ENCODE measurements around the gene DAD1. TPM values are rescaled to one million over a fixed set of nuclear protein-coding genes. Genes with fewer than 3 reads are reported as not detected.

DAD1 gene
- total and polyA plus RNA-seq, 2 experiments from 2014 or later: 369 to 653 TPM

GRCh38 chr14:22532345-22533056, 56.5 kb downstream of the DAD1 start:
- WGBS, 2 experiments (ENCODE audit: low coverage in 1 of 2, low lambda C conversion rate in 2 of 2, missing lambda C conversion rate in 2 of 2): 33 to 35% methylated on average over 3 of the region's 3 CpGs
- no peak for TF ChIP-seq EZH2 (IDR thresholded peaks at IDR 0.05; ENCODE audit: insufficient read depth, poor library complexity, severe bottlenecking)
- no peak for TF ChIP-seq EZH2phosphoT487 (IDR thresholded peaks at IDR 0.05; ENCODE audit: insufficient read depth, low read depth)
- peak; percentile 52 for DNase-seq
- Histone ChIP-seq H3K9ac (no peak overlapping the region), H3K9me3 (ENCODE audit: low read depth) (no peaks in the 10 kb centered on the region), H3F3A (ENCODE audit: insufficient read depth) (peaks cover 8% of the 10 kb centered on the region; the same call in 1 of the 2 replicates), H2AFZ (peak overlapping the region; percentile 60), H3K79me2 (ENCODE audit: insufficient read depth) (no peaks in the 10 kb centered on the region), H3K4me1 (ENCODE audit: insufficient read depth) (peaks cover 26% of the 10 kb centered on the region), H3K4me2 (ENCODE audit: unreplicated experiment) (peak overlapping the region; percentile 8), H3K36me3 (ENCODE audit: low read depth) (no peaks in the 10 kb centered on the region), H3K27me3 (replicated peaks; ENCODE audit: insufficient read depth) (no peaks in the 10 kb centered on the region), H4K20me1 (ENCODE audit: insufficient read depth) (no peaks in the 10 kb centered on the region), H3K4me3 (no peak overlapping the region), H3K9me2 (ENCODE audit: insufficient read depth) (no peaks in the 10 kb centered on the region), H3K27ac (peak overlapping the region; percentile 26)
- in situ Hi-C loops (cut with MboI): no loop called here

- H3K27ac ChIP-seq: no peak overlapping the region; the same call in 1 of the 2 replicates
Observed at GRCh38 chr14:22531451-22532344, 57.3 kb downstream of the DAD1 start.

DNA sequence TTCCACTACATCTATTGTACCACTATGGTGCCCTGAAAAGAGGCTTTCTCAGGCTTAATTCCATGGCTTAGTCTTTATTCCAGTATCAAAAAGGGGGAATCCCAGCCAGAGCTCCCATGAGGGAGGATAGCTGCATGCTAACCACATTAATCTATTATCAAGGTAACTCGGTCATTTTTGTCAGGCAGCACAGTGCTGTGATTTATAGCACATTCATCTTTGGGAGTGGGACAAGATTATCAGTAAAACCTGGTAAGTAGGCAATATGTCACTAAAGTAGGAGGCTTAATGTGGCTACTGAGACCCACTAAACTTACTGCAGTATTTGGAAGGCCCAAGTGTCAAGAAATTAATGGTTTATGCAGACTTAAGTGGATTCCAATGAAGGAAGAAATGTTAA, 58.9 kb downstream of the DAD1 start:
- Histone ChIP-seq H3K36me3 (ENCODE audit: low read depth) (no peaks in the 10 kb centered on the region), H3K27ac (no peak overlapping the region), H3K4me1 (ENCODE audit: insufficient read depth) (peaks cover 14% of the 10 kb centered on the region), H2AFZ (no peak overlapping the region), H3K4me3 (no peak overlapping the region), H3K79me2 (ENCODE audit: insufficient read depth) (no peaks in the 10 kb centered on the region), H4K20me1 (ENCODE audit: insufficient read depth) (no peaks in the 10 kb centered on the region), H3K9me3 (ENCODE audit: low read depth) (no peaks in the 10 kb centered on the region), H3F3A (ENCODE audit: insufficient read depth) (peaks cover 8% of the 10 kb centered on the region; the same call in 1 of the 2 replicates), H3K9me2 (ENCODE audit: insufficient read depth) (no peaks in the 10 kb centered on the region), H3K4me2 (ENCODE audit: unreplicated experiment) (no peak overlapping the region), H3K9ac (no peak overlapping the region), H3K27me3 (replicated peaks; ENCODE audit: insufficient read depth) (no peaks in the 10 kb centered on the region)
- 43 to 48% methylated on average over 1 of the region's 1 CpG for WGBS, 2 experiments (ENCODE audit: low coverage in 1 of 2, low lambda C conversion rate in 2 of 2, missing lambda C conversion rate in 2 of 2)
- TF ChIP-seq EZH2phosphoT487 (IDR thresholded peaks at IDR 0.05; ENCODE audit: insufficient read depth, low read depth) (no peak), EZH2 (IDR thresholded peaks at IDR 0.05; ENCODE audit: insufficient read depth, poor library complexity, severe bottlenecking) (no peak)
- no peak for DNase-seq
- in situ Hi-C loops (cut with MboI): no loop called here

More at GRCh38 chr14:22531451-22532344, 57.3 kb downstream of the DAD1 start:
- WGBS, 2 experiments (ENCODE audit: low coverage in 1 of 2, low lambda C conversion rate in 2 of 2, missing lambda C conversion rate in 2 of 2): 95 to 98% methylated on average over 5 of the region's 5 CpGs
- no peak overlapping the region for H3K4me3 ChIP-seq
- no peaks in the 10 kb centered on the region for H4K20me1 ChIP-seq (ENCODE audit: insufficient read depth)
- H3K27me3 ChIP-seq (replicated peaks; ENCODE audit: insufficient read depth): no peaks in the 10 kb centered on the region
- no peaks in the 10 kb centered on the region for H3K9me3 ChIP-seq (ENCODE audit: low read depth)
- no peak overlapping the region for H3K4me2 ChIP-seq (ENCODE audit: unreplicated experiment)
- peaks cover 18% of the 10 kb centered on the region for H3K4me1 ChIP-seq (ENCODE audit: insufficient read depth)
- TF ChIP-seq EZH2phosphoT487 (IDR thresholded peaks at IDR 0.05; ENCODE audit: insufficient read depth, low read depth): no peak
- no peak for TF ChIP-seq EZH2 (IDR thresholded peaks at IDR 0.05; ENCODE audit: insufficient read depth, poor library complexity, severe bottlenecking)
- no peaks in the 10 kb centered on the region for H3K36me3 ChIP-seq (ENCODE audit: low read depth)
- peaks cover 8% of the 10 kb centered on the region; the same call in 1 of the 2 replicates for H3F3A ChIP-seq (ENCODE audit: insufficient read depth)
- in situ Hi-C loops (cut with MboI): no loop called here
- H2AFZ ChIP-seq: peak overlapping the region; percentile 60; the same call in 1 of the 2 replicates
- no peaks in the 10 kb centered on the region for H3K9me2 ChIP-seq (ENCODE audit: insufficient read depth)
- H3K79me2 ChIP-seq (ENCODE audit: insufficient read depth): no peaks in the 10 kb centered on the region
- no peak overlapping the region for H3K9ac ChIP-seq
- no peak for DNase-seq

DNA sequence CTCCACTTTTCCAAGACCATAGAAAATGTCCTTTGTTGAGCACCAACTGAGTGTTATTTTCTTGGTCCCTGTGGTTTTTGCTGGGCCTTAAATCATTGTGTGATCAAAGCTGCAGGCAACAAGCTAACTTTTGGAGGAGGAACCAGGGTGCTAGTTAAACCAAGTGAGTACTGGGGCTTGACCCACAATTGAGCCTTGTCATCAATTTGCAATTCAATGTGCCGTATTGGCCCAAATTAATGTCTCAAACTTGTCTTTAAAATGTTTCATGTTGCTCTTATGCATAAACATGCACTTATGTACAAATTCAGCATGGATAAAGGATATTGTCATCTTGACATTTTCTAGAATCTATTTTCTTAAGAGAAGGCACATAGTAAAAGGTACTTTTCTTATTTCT, 62.3 kb downstream of the DAD1 start:
- Histone ChIP-seq H3F3A (ENCODE audit: insufficient read depth) (no peaks in the 10 kb centered on the region), H3K27me3 (replicated peaks; ENCODE audit: insufficient read depth) (no peaks in the 10 kb centered on the region), H2AFZ (no peak overlapping the region), H3K9ac (no peak overlapping the region), H3K9me3 (ENCODE audit: low read depth) (no peaks in the 10 kb centered on the region), H4K20me1 (ENCODE audit: insufficient read depth) (no peaks in the 10 kb centered on the region), H3K9me2 (ENCODE audit: insufficient read depth) (no peaks in the 10 kb centered on the region), H3K4me1 (ENCODE audit: insufficient read depth) (peaks cover 10% of the 10 kb centered on the region), H3K79me2 (ENCODE audit: insufficient read depth) (no peaks in the 10 kb centered on the region), H3K4me2 (ENCODE audit: unreplicated experiment) (no peak overlapping the region), H3K27ac (no peak overlapping the region), H3K36me3 (ENCODE audit: low read depth) (no peaks in the 10 kb centered on the region), H3K4me3 (no peak overlapping the region)
- TF ChIP-seq EZH2 (IDR thresholded peaks at IDR 0.05; ENCODE audit: insufficient read depth, poor library complexity, severe bottlenecking) (no peak), EZH2phosphoT487 (IDR thresholded peaks at IDR 0.05; ENCODE audit: insufficient read depth, low read depth) (no peak)
- in situ Hi-C loops (cut with MboI): no loop called here
- 60 to 77% methylated on average over 1 of the region's 1 CpG for WGBS, 2 experiments (ENCODE audit: low coverage in 1 of 2, low lambda C conversion rate in 2 of 2, missing lambda C conversion rate in 2 of 2)
- DNase-seq: no peak

All from GM23248 (cell line).